ENCODE data around the gene CTDP1.

DNA sequence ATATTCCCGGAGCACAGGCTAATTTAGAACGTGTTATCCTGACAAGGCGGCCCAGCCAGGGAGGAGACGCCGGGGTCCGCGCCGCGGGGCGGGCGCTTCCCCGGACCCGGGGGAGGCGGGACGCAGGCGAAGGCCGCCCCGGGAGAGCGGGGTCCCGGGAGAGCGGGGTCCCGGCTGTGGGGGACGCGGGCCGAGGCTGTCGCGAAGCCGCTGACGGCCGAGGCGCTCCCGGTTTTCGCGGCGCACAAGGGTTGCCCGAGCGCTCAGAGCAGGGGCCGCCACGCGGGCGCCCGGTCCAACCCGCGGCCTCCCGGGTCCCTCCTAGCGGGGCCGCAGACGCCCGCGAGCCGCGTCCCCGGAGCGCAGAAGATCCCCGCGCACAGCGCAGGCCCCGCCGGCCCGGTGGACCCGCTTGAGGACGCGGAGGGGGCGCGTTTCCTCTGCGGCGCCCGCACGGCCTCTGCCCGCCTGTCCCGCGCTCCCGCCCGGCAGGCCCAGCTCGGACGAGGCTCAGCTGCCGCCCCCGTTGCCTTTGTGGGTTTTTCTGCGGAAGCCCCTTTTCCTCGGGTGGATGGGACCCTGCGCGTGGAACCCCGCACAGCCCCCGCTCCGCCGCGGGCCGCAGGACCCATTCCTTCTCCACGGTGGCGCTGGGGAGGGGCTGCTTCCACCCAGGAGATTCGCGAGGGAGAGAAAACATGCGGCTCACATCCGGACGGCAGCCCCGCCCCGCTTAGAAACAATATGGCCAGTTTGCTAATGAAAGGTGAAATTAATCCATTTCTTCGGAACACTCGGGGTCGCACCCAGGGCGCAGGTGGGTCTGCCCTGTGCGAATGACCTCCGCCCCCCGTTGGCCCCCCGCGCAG, 108.5 kb downstream of the CTDP1 start:
- TF ChIP-seq GLIS3 (CRISPR knock-in tag; IDR thresholded peaks at IDR 0.05) (no peak), ESRRG (CRISPR knock-in tag; IDR thresholded peaks at IDR 0.05) (no peak), BACH2 (CRISPR knock-in tag; IDR thresholded peaks at IDR 0.05; ENCODE audit: borderline replicate concordance) (no peak), ARNTL (CRISPR knock-in tag; IDR thresholded peaks at IDR 0.05; ENCODE audit: borderline replicate concordance, low read depth) (no peak)
- TF ChIP-seq, protein P1, sequence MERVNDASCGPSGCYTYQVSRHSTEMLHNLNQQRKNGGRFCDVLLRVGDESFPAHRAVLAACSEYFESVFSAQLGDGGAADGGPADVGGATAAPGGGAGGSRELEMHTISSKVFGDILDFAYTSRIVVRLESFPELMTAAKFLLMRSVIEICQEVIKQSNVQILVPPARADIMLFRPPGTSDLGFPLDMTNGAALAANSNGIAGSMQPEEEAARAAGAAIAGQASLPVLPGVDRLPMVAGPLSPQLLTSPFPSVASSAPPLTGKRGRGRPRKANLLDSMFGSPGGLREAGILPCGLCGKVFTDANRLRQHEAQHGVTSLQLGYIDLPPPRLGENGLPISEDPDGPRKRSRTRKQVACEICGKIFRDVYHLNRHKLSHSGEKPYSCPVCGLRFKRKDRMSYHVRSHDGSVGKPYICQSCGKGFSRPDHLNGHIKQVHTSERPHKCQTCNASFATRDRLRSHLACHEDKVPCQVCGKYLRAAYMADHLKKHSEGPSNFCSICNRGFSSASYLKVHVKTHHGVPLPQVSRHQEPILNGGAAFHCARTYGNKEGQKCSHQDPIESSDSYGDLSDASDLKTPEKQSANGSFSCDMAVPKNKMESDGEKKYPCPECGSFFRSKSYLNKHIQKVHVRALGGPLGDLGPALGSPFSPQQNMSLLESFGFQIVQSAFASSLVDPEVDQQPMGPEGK (CRISPR knock-in tag; IDR thresholded peaks at IDR 0.05; ENCODE audit: borderline replicate concordance), result no peak
